A204.1 (cell line): ENCODE measurements around the gene MARCHF3.
"Not testable (repeated sequence)": the region's sequence is repeated elsewhere in the genome, so short reads cannot be mapped to it uniquely, and the experiment has no call there.

ENCODE experiments used
- FAIRE-seq: peaks from 2 replicates; lab custom pipeline; 2012; peaks lifted over from hg19 to GRCh38; lab: Jason Lieb, UNC

Gene MARCHF3

GRCh38 chr5:126949475-126949874 is 80.9 kb downstream of the MARCHF3 start:
- FAIRE-seq = no peak

- no peak for FAIRE-seq
Measured at GRCh38 chr5:126948453-126948852, 81.9 kb downstream of the MARCHF3 start.

- no peak for FAIRE-seq
Measured at GRCh38 chr5:126948011-126948355, 82.4 kb downstream of the MARCHF3 start.

- FAIRE-seq = no peak
Measured at GRCh38 chr5:126947146-126948010, 83.0 kb downstream of the MARCHF3 start.

GRCh38 chr5:126942908-126943307 is 87.5 kb downstream of the MARCHF3 start:
- FAIRE-seq = not testable (repeated sequence)

- FAIRE-seq = no peak
Measured at GRCh38 chr5:126941403-126941802, 89.0 kb downstream of the MARCHF3 start.

GRCh38 chr5:126939887-126940286 is 90.5 kb downstream of the MARCHF3 start:
- FAIRE-seq = no peak

- FAIRE-seq = no peak
Measured at GRCh38 chr5:126938466-126938865, 91.9 kb downstream of the MARCHF3 start.

GRCh38 chr5:126937771-126938170 is 92.6 kb downstream of the MARCHF3 start:
- no peak for FAIRE-seq

GRCh38 chr5:126936775-126937418 is 93.5 kb downstream of the MARCHF3 start:
- no peak for FAIRE-seq

GRCh38 chr5:126931963-126932660 is 98.2 kb downstream of the MARCHF3 start:
- no peak for FAIRE-seq

GRCh38 chr5:126928041-126928440 is 102.3 kb downstream of the MARCHF3 start:
- FAIRE-seq = no peak

GRCh38 chr5:126927429-126927828 is 102.9 kb downstream of the MARCHF3 start:
- FAIRE-seq = no peak

- FAIRE-seq = no peak
Measured at GRCh38 chr5:126926187-126926586, 104.2 kb downstream of the MARCHF3 start.

- FAIRE-seq = no peak
Measured at GRCh38 chr5:126925482-126925881, 104.9 kb downstream of the MARCHF3 start.

- no peak for FAIRE-seq
Measured at GRCh38 chr5:126924331-126925033, 105.9 kb downstream of the MARCHF3 start.

GRCh38 chr5:126921241-126922091 is 108.9 kb downstream of the MARCHF3 start:
- FAIRE-seq = no peak

GRCh38 chr5:126920291-126920690 is 110.1 kb downstream of the MARCHF3 start:
- FAIRE-seq = no peak

GRCh38 chr5:126919566-126919965 is 110.8 kb downstream of the MARCHF3 start:
- FAIRE-seq = no peak

GRCh38 chr5:126918615-126918957 is 111.8 kb downstream of the MARCHF3 start:
- no peak for FAIRE-seq

- no peak for FAIRE-seq
Measured at GRCh38 chr5:126917918-126918614, 112.3 kb downstream of the MARCHF3 start.
